ENCODE measurements around the gene CELSR1.

DNA sequence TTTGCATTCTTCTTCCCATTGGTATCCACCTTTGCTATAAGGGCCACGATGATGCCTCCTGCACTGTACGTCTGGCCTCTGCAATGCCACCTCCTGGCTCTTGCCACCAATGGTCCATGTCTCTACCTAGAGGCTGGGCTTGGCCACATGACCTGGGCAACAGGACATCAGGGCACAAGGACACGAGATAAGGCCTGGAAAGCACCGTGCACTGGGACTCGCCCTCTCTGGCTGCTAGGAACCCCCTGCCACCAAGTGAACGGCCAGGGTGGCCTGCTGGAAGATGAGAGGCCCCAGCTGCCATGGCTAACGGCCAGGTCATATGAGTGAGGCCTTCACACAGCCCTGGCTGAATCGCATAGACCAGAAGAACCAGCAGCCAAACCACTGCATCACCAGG, 114.5 kb downstream of the CELSR1 start:
- TF ChIP-seq, protein P1, sequence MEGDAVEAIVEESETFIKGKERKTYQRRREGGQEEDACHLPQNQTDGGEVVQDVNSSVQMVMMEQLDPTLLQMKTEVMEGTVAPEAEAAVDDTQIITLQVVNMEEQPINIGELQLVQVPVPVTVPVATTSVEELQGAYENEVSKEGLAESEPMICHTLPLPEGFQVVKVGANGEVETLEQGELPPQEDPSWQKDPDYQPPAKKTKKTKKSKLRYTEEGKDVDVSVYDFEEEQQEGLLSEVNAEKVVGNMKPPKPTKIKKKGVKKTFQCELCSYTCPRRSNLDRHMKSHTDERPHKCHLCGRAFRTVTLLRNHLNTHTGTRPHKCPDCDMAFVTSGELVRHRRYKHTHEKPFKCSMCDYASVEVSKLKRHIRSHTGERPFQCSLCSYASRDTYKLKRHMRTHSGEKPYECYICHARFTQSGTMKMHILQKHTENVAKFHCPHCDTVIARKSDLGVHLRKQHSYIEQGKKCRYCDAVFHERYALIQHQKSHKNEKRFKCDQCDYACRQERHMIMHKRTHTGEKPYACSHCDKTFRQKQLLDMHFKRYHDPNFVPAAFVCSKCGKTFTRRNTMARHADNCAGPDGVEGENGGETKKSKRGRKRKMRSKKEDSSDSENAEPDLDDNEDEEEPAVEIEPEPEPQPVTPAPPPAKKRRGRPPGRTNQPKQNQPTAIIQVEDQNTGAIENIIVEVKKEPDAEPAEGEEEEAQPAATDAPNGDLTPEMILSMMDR (IDR thresholded peaks at IDR 0.05), result no peak
- no peak for TF ChIP-seq ZFX (IDR thresholded peaks at IDR 0.05; ENCODE audit: borderline replicate concordance)

Data from 22Rv1 (cell line).